Left lung (tissue), 10 donors: ENCODE measurements around the gene SLC35G2. TPM values are rescaled to one million over a fixed set of nuclear protein-coding genes. Genes with fewer than 3 reads are reported as not detected.

Experiments used
- ATAC-seq: fragments of 200-7000 bp; cut with Tn5 transposase; one replicate; pipeline ENCODE4 v1.9.1; 2020; ENCODE audit warnings: moderate library complexity
- DNase-seq, 4 donors: peaks; one replicate each; pipeline ENCODE4 v3.0.0-alpha.2; 2013 to 2020
- H3K27ac ChIP-seq, 2 donors: fragments of 200-600 bp; sonication (generic) in 1 of 2; one replicate each; pipeline versions ENCODE4 v1.5.0 to v1.8.0; 2020 to 2021
- H3K27me3 ChIP-seq, 2 donors: fragments of 200-600 bp; sonication (generic) in 1 of 2; one replicate each; pipeline versions ENCODE4 v1.5.0 to v1.8.0; 2020 to 2021
- H3K36me3 ChIP-seq, 2 donors: fragments of 200-600 bp; sonication (generic) in 1 of 2; one replicate each; pipeline versions ENCODE4 v1.5.0 to v1.8.0; 2020 to 2021
- H3K4me1 ChIP-seq, 2 donors: fragments of 200-600 bp; one replicate each; pipeline ENCODE4 v1.8.0; 2021
- H3K4me3 ChIP-seq, 2 donors: fragments of 200-600 bp; sonication (generic) in 1 of 2; one replicate each; pipeline versions ENCODE4 v1.5.0 to v1.8.0; 2020 to 2021; ENCODE audit warnings: mild to moderate bottlenecking in 1 of 2
- H3K9me3 ChIP-seq, 2 donors: fragments of 200-600 bp; sonication (generic) in 1 of 2; one replicate each; pipeline versions ENCODE4 v1.5.0 to v1.8.0; 2020 to 2021
- CTCF ChIP-seq, 2 donors: fragments of 200-600 bp; sonication (generic) in 1 of 2; IDR thresholded peaks; one replicate each; pipeline versions ENCODE4 v1.5.0 to v1.8.0; 2021; ENCODE audit warnings: antibody characterized with exemption in 2 of 2
- intact Hi-C, 2 donors: fragments of 100-400 bp; cut with DNase I; formaldehyde crosslinking; loops; one replicate each; pipeline versions ENCODE4 v1.11.2 to v1.14.2; 2022
- polyA plus RNA-seq, 6 donors: library from polyadenylated mRNA; unstranded; fragments of 120-200 nt; gene quantifications; one replicate each; pipeline ENCODE4 v1.2.1, GENCODE V29; 2013; ENCODE audit not compliant: insufficient read length in 6 of 6
- total RNA-seq, 2 donors: library from RNA; stranded (reverse); fragmentation: NEBNext Ultra II Directional; extraction: Animal tissue kit (Norgen Biotek cat#: 25700); gene quantifications; one replicate each; pipeline ENCODE4 v1.2.1, GENCODE V29; 2021
- donor health status: DM: no; HTN: yes; CAD: no.
- donor health status: DM: no; HTN: no; CAD: no.

The SLC35G2 gene
- total and polyA plus RNA-seq, 8 donors: 4.1 to 5.9 (median 4.9) TPM

- Histone ChIP-seq H3K36me3 (no peaks in the 10 kb centered on the region), H3K4me3 (no peak overlapping the region), H3K9me3 (no peaks in the 10 kb centered on the region), H3K27me3 (no peaks in the 10 kb centered on the region), H3K27ac (no peak overlapping the region), H3K4me1 (peaks cover 0 to 11% of the 10 kb centered on the region in 2 donors)
- intact Hi-C loops: no loop called here
- no peak for DNase-seq
- TF ChIP-seq CTCF (IDR thresholded peaks at IDR 0.05): no peak
- no peak for ATAC-seq
Observed at GRCh38 chr3:136805795-136806194, 13.1 kb upstream of the SLC35G2 start.

GRCh38 chr3:136811701-136812100 is 7.2 kb upstream of the SLC35G2 start:
- H3K36me3 ChIP-seq: no peaks in the 10 kb centered on the region
- DNase-seq: no peak
- TF ChIP-seq CTCF (IDR thresholded peaks at IDR 0.05): no peak
- ATAC-seq: no peak
- H3K4me1 ChIP-seq: no peaks in the 10 kb centered on the region
- H3K27me3 ChIP-seq: peaks cover 0 to under 1% of the 10 kb centered on the region in 2 donors
- intact Hi-C loops: no loop called here
- H3K9me3 ChIP-seq: peaks cover 0 to 6% of the 10 kb centered on the region in 2 donors
- no peak overlapping the region for H3K4me3 ChIP-seq
- H3K27ac ChIP-seq: no peak overlapping the region

- intact Hi-C loops: no loop called here
- peaks cover 0 to 40% of the 10 kb centered on the region in 2 donors for H3K27me3 ChIP-seq
- no peak overlapping the region for H3K27ac ChIP-seq
- H3K9me3 ChIP-seq: no peaks in the 10 kb centered on the region
- ATAC-seq: peak; percentile 58
- peak in 2 of 4 donors; percentile 80 to 85 for DNase-seq
- H3K4me1 ChIP-seq: peaks cover 0 to 27% of the 10 kb centered on the region in 2 donors
- TF ChIP-seq CTCF (IDR thresholded peaks at IDR 0.05): no peak
- no peaks in the 10 kb centered on the region for H3K36me3 ChIP-seq
- no peak overlapping the region for H3K4me3 ChIP-seq
Observed at GRCh38 chr3:136817448-136817847, 1.5 kb upstream of the SLC35G2 start.

GRCh38 chr3:136818191-136818768 is 646 bp upstream of the SLC35G2 start:
- Histone ChIP-seq H3K27ac (peak overlapping the region; percentile 73 to 87), H3K27me3 (peaks cover 0 to 40% of the 10 kb centered on the region in 2 donors), H3K4me1 (peaks cover 0 to 27% of the 10 kb centered on the region in 2 donors), H3K36me3 (no peaks in the 10 kb centered on the region), H3K4me3 (peak overlapping the region; percentile 51 to 61), H3K9me3 (no peaks in the 10 kb centered on the region)
- TF ChIP-seq CTCF (IDR thresholded peaks at IDR 0.05): no peak
- peak in 1 of 4 donors; percentile 36 for DNase-seq
- intact Hi-C loops: no loop called here
- ATAC-seq: peak; percentile 61

GRCh38 chr3:136819392-136819730 is 435 bp downstream of the SLC35G2 start:
- peak in 2 of 4 donors; percentile 16 to 35 for DNase-seq
- Histone ChIP-seq H3K27ac (peak overlapping the region; percentile 73 to 87), H3K36me3 (no peaks in the 10 kb centered on the region), H3K27me3 (peaks cover 0 to 40% of the 10 kb centered on the region in 2 donors), H3K9me3 (peaks cover 0 to 3% of the 10 kb centered on the region in 2 donors), H3K4me1 (peaks cover 0 to 27% of the 10 kb centered on the region in 2 donors), H3K4me3 (peak overlapping the region; percentile 51 to 61)
- intact Hi-C loops: no loop called here
- no peak for TF ChIP-seq CTCF (IDR thresholded peaks at IDR 0.05)
- peak; percentile 65 for ATAC-seq
